ENCODE results near the gene SLC25A43.

DNA sequence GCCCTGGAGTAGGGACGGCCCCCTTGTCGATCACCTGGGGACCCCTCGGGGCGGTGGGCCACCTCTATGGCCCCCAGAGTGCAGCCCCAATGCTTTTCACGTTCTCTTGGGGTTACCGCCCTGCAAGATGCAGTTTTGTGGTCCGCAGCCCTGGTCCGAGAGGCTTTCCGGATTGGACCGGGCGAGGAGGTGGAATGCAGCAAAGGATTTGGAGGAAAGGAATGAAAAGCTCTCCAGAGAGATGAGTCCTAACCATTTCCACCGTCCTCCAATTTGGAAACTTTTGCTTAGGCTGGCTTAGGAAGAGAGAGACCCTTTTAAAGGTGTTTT is 601 bp downstream of the SLC25A43 start:
- TF ChIP-seq, protein P1, sequence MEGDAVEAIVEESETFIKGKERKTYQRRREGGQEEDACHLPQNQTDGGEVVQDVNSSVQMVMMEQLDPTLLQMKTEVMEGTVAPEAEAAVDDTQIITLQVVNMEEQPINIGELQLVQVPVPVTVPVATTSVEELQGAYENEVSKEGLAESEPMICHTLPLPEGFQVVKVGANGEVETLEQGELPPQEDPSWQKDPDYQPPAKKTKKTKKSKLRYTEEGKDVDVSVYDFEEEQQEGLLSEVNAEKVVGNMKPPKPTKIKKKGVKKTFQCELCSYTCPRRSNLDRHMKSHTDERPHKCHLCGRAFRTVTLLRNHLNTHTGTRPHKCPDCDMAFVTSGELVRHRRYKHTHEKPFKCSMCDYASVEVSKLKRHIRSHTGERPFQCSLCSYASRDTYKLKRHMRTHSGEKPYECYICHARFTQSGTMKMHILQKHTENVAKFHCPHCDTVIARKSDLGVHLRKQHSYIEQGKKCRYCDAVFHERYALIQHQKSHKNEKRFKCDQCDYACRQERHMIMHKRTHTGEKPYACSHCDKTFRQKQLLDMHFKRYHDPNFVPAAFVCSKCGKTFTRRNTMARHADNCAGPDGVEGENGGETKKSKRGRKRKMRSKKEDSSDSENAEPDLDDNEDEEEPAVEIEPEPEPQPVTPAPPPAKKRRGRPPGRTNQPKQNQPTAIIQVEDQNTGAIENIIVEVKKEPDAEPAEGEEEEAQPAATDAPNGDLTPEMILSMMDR (conservative IDR thresholded peaks at IDR 0.05; ENCODE audit: low read length) = no peak
- TF ChIP-seq EZH2phosphoT487 (IDR thresholded peaks at IDR 0.05; ENCODE audit: borderline replicate concordance, low read depth, low read length) = no peak

All from OCI-LY7 (cell line).